IMR-90 (cell line): Measurements from ENCODE around the gene FAM193A. TPM values are rescaled to one million over a fixed set of nuclear protein-coding genes. Genes with fewer than 3 reads are reported as not detected.

Source experiments
- ATAC-seq: fragments of 200-7000 bp; cut with Tn5 transposase; 2 replicates; pipeline ENCODE4 v1.9.1; 2020; ENCODE audit warnings: low read depth, mild to moderate bottlenecking, moderate library complexity
- BruUV-seq: library from RNA; stranded (reverse); fragments of 400-500 nt; replicated peaks from 2 replicates; lab custom pipeline; 2021; lab: Mats Ljungman, UMichigan
- CTCF ChIA-PET: fragments of 300-600 bp; formaldehyde crosslinking; extraction: SDS; loops from one replicate; lab custom pipeline; 2021; ENCODE audit warnings: antibody characterized with exemption; lab: Yijun Ruan, JAX
- POLR2A ChIA-PET: fragments of 300-600 bp; sonication (Branson Sonifier 250); formaldehyde crosslinking; loops from one replicate; lab custom pipeline; 2022; ENCODE audit warnings: antibody characterized with exemption; ENCODE audit not compliant: unreplicated experiment; lab: Charles Lee
- DNase-seq: peaks from one replicate; pipeline ENCODE4 v3.0.0; 2013
- H2AFZ ChIP-seq: replicated peaks from 2 replicates; pipeline ENCODE3; 2013; ENCODE audit warnings: low read length, mild to moderate bottlenecking; ENCODE audit not compliant: poor library complexity
- H2AK5ac ChIP-seq: 2 replicates; pipeline ENCODE4 v1.6.1; 2013; ENCODE audit warnings: low read depth, low read length, inconsistent platforms
- H2AK9ac ChIP-seq: replicated peaks from 2 replicates; pipeline ENCODE3; 2013; ENCODE audit warnings: mild to moderate bottlenecking, low read depth, low read length, moderate library complexity; ENCODE audit not compliant: poor library complexity
- H2BK120ac ChIP-seq: 2 replicates; pipeline ENCODE4 v1.6.1; 2013; ENCODE audit warnings: low read depth, low read length, inconsistent platforms
- H2BK15ac ChIP-seq: 3 replicates; pipeline ENCODE4 v1.6.1; 2013; ENCODE audit warnings: low read depth, low read length, inconsistent platforms
- H2BK20ac ChIP-seq: 2 replicates; pipeline ENCODE4 v1.6.1; 2013; ENCODE audit warnings: low read depth, mild to moderate bottlenecking, inconsistent platforms, low read length, moderate library complexity
- H2BK5ac ChIP-seq: 2 replicates; pipeline ENCODE4 v1.6.1; 2013; ENCODE audit warnings: mild to moderate bottlenecking, low read depth, low read length, inconsistent platforms; ENCODE audit not compliant: poor library complexity, severe bottlenecking
- H3K14ac ChIP-seq: replicated peaks from 2 replicates; pipeline ENCODE4 v1.6.1; 2013; ENCODE audit warnings: low read depth, low read length, inconsistent platforms
- H3K18ac ChIP-seq: 2 replicates; pipeline ENCODE4 v1.6.1; 2013; ENCODE audit warnings: low read depth, low read length, control low read depth
- H3K23ac ChIP-seq: 2 replicates; pipeline ENCODE4 v1.6.1; 2013; ENCODE audit warnings: low read depth, low read length, inconsistent platforms
- H3K27ac ChIP-seq: 2 replicates; pipeline ENCODE4 v1.5.1; 2013; ENCODE audit warnings: mild to moderate bottlenecking, control low read depth, low read length; ENCODE audit not compliant: insufficient read depth
- H3K27me3 ChIP-seq: 2 replicates; pipeline ENCODE4 v1.6.1; 2013; ENCODE audit warnings: low read length; ENCODE audit not compliant: control insufficient read depth, insufficient read depth
- H3K36me3 ChIP-seq: 2 replicates; pipeline ENCODE4 v1.6.1; 2013; ENCODE audit warnings: low read length, mixed read lengths; ENCODE audit not compliant: control insufficient read depth, insufficient read depth
- H3K4ac ChIP-seq: 2 replicates; pipeline ENCODE4 v1.6.1; 2013; ENCODE audit warnings: low read depth, low read length, inconsistent platforms
- H3K4me1 ChIP-seq: 2 replicates; pipeline ENCODE4 v1.6.1; 2013; ENCODE audit warnings: low read length, mixed read lengths; ENCODE audit not compliant: control insufficient read depth, insufficient read depth
- H3K4me2 ChIP-seq: 2 replicates; pipeline ENCODE4 v1.6.1; 2013; ENCODE audit warnings: low read depth, mild to moderate bottlenecking, control low read depth, low read length, moderate library complexity
- H3K4me3 ChIP-seq: 2 replicates; pipeline ENCODE4 v1.5.1; 2013; ENCODE audit warnings: low read depth, mild to moderate bottlenecking, control low read depth, low read length, moderate library complexity; ENCODE audit not compliant: insufficient read depth
- H3K56ac ChIP-seq: 2 replicates; pipeline ENCODE4 v1.6.1; 2013; ENCODE audit warnings: low read length, inconsistent platforms; ENCODE audit not compliant: insufficient read depth; ENCODE audit errors: extremely low read depth
- H3K79me1 ChIP-seq, 2 experiments: 2 replicates each; pipeline ENCODE4 v1.6.1; 2013; ENCODE audit warnings: low read length in 2 of 2, inconsistent platforms in 1 of 2, low read depth in 1 of 2
- H3K9ac ChIP-seq: 2 replicates; pipeline ENCODE4 v1.6.1; 2013; ENCODE audit warnings: low read depth, low read length, control low read depth
- H3K9me1 ChIP-seq: 2 replicates; pipeline ENCODE4 v1.6.1; 2013; ENCODE audit warnings: low read length, inconsistent platforms; ENCODE audit not compliant: insufficient read depth
- H3K9me3 ChIP-seq: 2 replicates; pipeline ENCODE4 v1.6.1; 2013; ENCODE audit warnings: low read length; ENCODE audit not compliant: control insufficient read depth, insufficient read depth
- H4K20me1 ChIP-seq: 2 replicates; pipeline ENCODE4 v1.6.1; 2013; ENCODE audit warnings: low read length, inconsistent platforms; ENCODE audit not compliant: insufficient read depth
- H4K5ac ChIP-seq: 2 replicates; pipeline ENCODE4 v1.6.1; 2013; ENCODE audit warnings: mild to moderate bottlenecking, low read depth, low read length, control low read depth
- H4K8ac ChIP-seq, 2 experiments: 2 replicates each; pipeline ENCODE4 v1.6.1; 2013; ENCODE audit warnings: low read depth in 2 of 2, low read length in 2 of 2, control low read depth in 1 of 2, inconsistent platforms in 1 of 2
- H4K91ac ChIP-seq: 2 replicates; pipeline ENCODE4 v1.6.1; 2013; ENCODE audit warnings: low read depth, low read length, inconsistent platforms; ENCODE audit not compliant: insufficient read depth
- FOS ChIP-seq: fragments of 150-350 bp; IDR thresholded peaks from 2 replicates; pipeline ENCODE4 v1.6.1; 2016; ENCODE audit warnings: low read depth, low read length
- MAFK ChIP-seq: IDR thresholded peaks from 2 replicates; pipeline ENCODE4 v1.6.1; 2012; ENCODE audit warnings: low read depth, low read length, improper control_type of control experiment
- MXI1 ChIP-seq: IDR thresholded peaks from 2 replicates; pipeline ENCODE4 v1.6.1; 2012; ENCODE audit warnings: low read depth, mild to moderate bottlenecking, low read length, moderate library complexity, borderline replicate concordance
- RAD21 ChIP-seq: IDR thresholded peaks from 2 replicates; pipeline ENCODE4 v1.6.1; 2012; ENCODE audit warnings: low read length, improper control_type of control experiment
- RFX5 ChIP-seq: IDR thresholded peaks from 2 replicates; pipeline ENCODE4 v1.8.0; 2012; ENCODE audit warnings: low read depth, mild to moderate bottlenecking, low read length, moderate library complexity
- SMC3 ChIP-seq: fragments of 150-350 bp; IDR thresholded peaks from 2 replicates; pipeline ENCODE4 v1.6.1; 2016; ENCODE audit warnings: low read depth, mild to moderate bottlenecking, antibody characterized with exemption, low read length, moderate library complexity
- WGBS, 2 experiments: methylation state at CpG; one replicate each; pipeline versions ENCODE4 v1.1.5 to v1.1.7; 2013; ENCODE audit warnings: missing lambda C conversion rate in 2 of 2; ENCODE audit not compliant: insufficient read length in 1 of 2; ENCODE audit errors: extremely low coverage in 2 of 2; 5-methylcytosine and 5-hydroxymethylcytosine counted together
- dilution Hi-C: fragments of 300-500 bp; cut with HindIII; formaldehyde crosslinking; loops from one replicate; pipeline ENCODE4 v1.14.3; 2018; ENCODE audit warnings: low sequenced_read_pairs; ENCODE audit not compliant: unreplicated experiment
- in situ Hi-C: fragments of 300-500 bp; cut with MboI; formaldehyde crosslinking; loops from 3 replicates; pipeline ENCODE4 v1.14.3; 2019; ENCODE audit warnings: low sequenced_read_pairs, inconsistent platforms, mixed read lengths
- intact Hi-C: fragments of 100-400 bp; cut with micrococcal nuclease; formaldehyde crosslinking; loops from 2 replicates; pipeline ENCODE4 v1.10.0; 2022
- polyA plus RNA-seq, 3 experiments: library from polyadenylated mRNA; depleted of rRNA; stranded (reverse); fragments of >200 nt; gene quantifications; 2 replicates each; pipeline ENCODE4 v1.2.3, GENCODE V29; 2012; ENCODE audit warnings: low replicate concordance in 1 of 3
- total RNA-seq: library from RNA; depleted of rRNA; stranded (reverse); fragments of >200 nt; gene quantifications from 2 replicates; pipeline ENCODE4 v1.2.3, GENCODE V29; 2012
- TF ChIP-seq, protein P1 (sequence below): fragments of 150-350 bp; IDR thresholded peaks from 2 replicates; pipeline ENCODE4 v1.6.1; 2017; ENCODE audit warnings: mild to moderate bottlenecking, antibody characterized with exemption, low read length, low read depth

FAM193A gene
- total and polyA plus RNA-seq, 2 of the 4 experiments (the other 2 are of a cell fraction): 6.8 to 11.0 TPM

DNA sequence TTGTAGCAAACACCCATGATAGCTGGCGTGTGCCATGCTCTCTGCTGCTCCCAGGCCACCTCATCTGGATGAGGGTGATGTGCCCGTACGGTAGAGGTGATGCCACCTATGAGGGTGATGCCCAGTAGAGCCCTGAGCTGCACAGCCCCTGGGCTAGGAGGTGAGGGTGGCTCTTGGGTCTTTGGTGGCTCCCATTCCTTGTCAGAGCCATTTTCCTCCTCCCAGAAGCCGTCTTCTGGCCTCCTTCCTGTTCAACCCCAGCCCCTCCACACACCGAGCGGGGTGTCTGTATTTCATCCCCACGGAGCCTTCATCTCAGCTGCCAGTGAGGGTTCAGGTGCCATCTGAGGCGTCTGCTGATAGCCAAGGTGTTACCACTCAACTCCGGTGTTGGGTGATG, 231.7 kb downstream of the FAM193A start:
- H2AK5ac ChIP-seq: no peak overlapping the region
- no peak overlapping the region for H3K14ac ChIP-seq
- intact Hi-C loops: no loop called here
- dilution Hi-C loops: no loop called here
- DNase-seq: no peak
- H3K56ac ChIP-seq: no peak overlapping the region
- H2BK120ac ChIP-seq: no peak overlapping the region
- H4K8ac ChIP-seq: no peak overlapping the region
- H3K23ac ChIP-seq: no peak overlapping the region
- no peaks in the 10 kb centered on the region for H3K9me1 ChIP-seq
- H3K4me2 ChIP-seq: no peak overlapping the region
- no peak overlapping the region for H2BK20ac ChIP-seq
- no peak overlapping the region for H2AFZ ChIP-seq
- WGBS, 2 experiments: no CpG with 5 or more reads among the region's 9 CpGs
- no peaks in the 10 kb centered on the region for H3K79me1 ChIP-seq
- H4K20me1 ChIP-seq: no peaks in the 10 kb centered on the region
- no peak for TF ChIP-seq MAFK
- no peak for TF ChIP-seq SMC3
- TF ChIP-seq FOS: no peak
- TF ChIP-seq MXI1: no peak
- TF ChIP-seq, protein P1, sequence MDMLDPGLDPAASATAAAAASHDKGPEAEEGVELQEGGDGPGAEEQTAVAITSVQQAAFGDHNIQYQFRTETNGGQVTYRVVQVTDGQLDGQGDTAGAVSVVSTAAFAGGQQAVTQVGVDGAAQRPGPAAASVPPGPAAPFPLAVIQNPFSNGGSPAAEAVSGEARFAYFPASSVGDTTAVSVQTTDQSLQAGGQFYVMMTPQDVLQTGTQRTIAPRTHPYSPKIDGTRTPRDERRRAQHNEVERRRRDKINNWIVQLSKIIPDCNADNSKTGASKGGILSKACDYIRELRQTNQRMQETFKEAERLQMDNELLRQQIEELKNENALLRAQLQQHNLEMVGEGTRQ: no peak
- no peak for TF ChIP-seq RFX5
- TF ChIP-seq RAD21: no peak
- ATAC-seq: no peak
- H3K9ac ChIP-seq: no peak overlapping the region
- H3K27me3 ChIP-seq: no peaks in the 10 kb centered on the region
- no peak overlapping the region for H3K18ac ChIP-seq
- no peak overlapping the region for H2AK9ac ChIP-seq
- H2BK15ac ChIP-seq: no peak overlapping the region
- peaks cover 8% of the 10 kb centered on the region; the same call in 1 of the 2 replicates for H3K4me1 ChIP-seq
- no peak overlapping the region for H3K4ac ChIP-seq
- H4K91ac ChIP-seq: no peak overlapping the region
- no peaks in the 10 kb centered on the region for H3K9me3 ChIP-seq
- no peak overlapping the region for H3K4me3 ChIP-seq
- in situ Hi-C loops: loop anchor here (25.0 kb wide), 1 partner anchor 269 kb away; no protein-coding TSS in a partner anchor
- ChIA-PET POLR2A (no interaction called here), CTCF (no interaction called here)
- no TSS peak for BruUV-seq
- H2BK5ac ChIP-seq: no peak overlapping the region
- no peak overlapping the region for H4K5ac ChIP-seq
- H3K27ac ChIP-seq: no peak overlapping the region
- H3K36me3 ChIP-seq: no peaks in the 10 kb centered on the region
